Gastroesophageal sphincter (tissue), 4 donors: Measurements from ENCODE around the gene CES3. TPM values are rescaled to one million over a fixed set of nuclear protein-coding genes. Genes with fewer than 3 reads are reported as not detected.
A peak's percentile ranks its signal among the peaks of the same experiment; 100 is the strongest.

Experiments used
- ATAC-seq: fragments of 150-250 bp; one replicate; pipeline ENCODE4 v1.9.1; 2016; ENCODE audit warnings: mild to moderate bottlenecking, moderate library complexity
- H3K27ac ChIP-seq, 4 donors: fragments of 200-600 bp; sonication (generic) in 3 of 4; 1 replicate in 3 of 4; 2 replicates in 1 of 4; pipeline ENCODE4 v1.5.1; 2016 to 2019
- H3K27me3 ChIP-seq: fragments of 200-600 bp; sonication (generic); one replicate; pipeline ENCODE4 v1.5.1; 2019
- H3K36me3 ChIP-seq, 2 donors: fragments of 200-600 bp; sonication (generic); one replicate each; pipeline ENCODE4 v1.5.1; 2019; ENCODE audit warnings: control low read depth in 1 of 2
- H3K4me1 ChIP-seq, 3 donors: fragments of 200-600 bp; sonication (generic); 1 replicate in 2 of 3; 2 replicates in 1 of 3; pipeline ENCODE4 v1.5.1; 2016 to 2019; ENCODE audit warnings: control low read depth in 2 of 3
- H3K4me3 ChIP-seq, 2 donors: fragments of 200-600 bp; sonication (generic); one replicate each; pipeline ENCODE4 v1.5.1; 2019; ENCODE audit warnings: mild to moderate bottlenecking in 1 of 2, moderate library complexity in 1 of 2
- H3K9me3 ChIP-seq, 3 donors: fragments of 200-600 bp; sonication (generic); one replicate each; pipeline ENCODE4 v1.5.1; 2017 to 2019; ENCODE audit warnings: control low read depth in 2 of 3
- CTCF ChIP-seq, 4 experiments: fragments of 200-600 bp in 2 of 4; fragments of 450-650 bp in 2 of 4; sonication (generic) in 1 of 4; IDR thresholded peaks; one replicate each; pipeline ENCODE4 v1.5.1; 2017 to 2019; ENCODE audit warnings: antibody characterized with exemption in 4 of 4, mild to moderate bottlenecking in 2 of 4, moderate library complexity in 2 of 4
- EP300 ChIP-seq: sonication (generic); formaldehyde crosslinking; IDR thresholded peaks from one replicate; pipeline ENCODE4 v1.6.1; 2017; ENCODE audit warnings: antibody characterized with exemption, mild to moderate bottlenecking
- POLR2A ChIP-seq, 2 donors: fragments of 450-650 bp; IDR thresholded peaks; one replicate each; pipeline ENCODE4 v1.6.1; 2017; ENCODE audit warnings: antibody characterized with exemption in 2 of 2, mild to moderate bottlenecking in 2 of 2, moderate library complexity in 1 of 2
- POLR2AphosphoS5 ChIP-seq: sonication (generic); formaldehyde crosslinking; IDR thresholded peaks from one replicate; pipeline ENCODE4 v1.6.1; 2017; ENCODE audit warnings: antibody characterized with exemption
- WGBS, 2 donors: methylation state at CpG; one replicate each; pipeline ENCODE4 v1.1.5; 2018; ENCODE audit warnings: low coverage in 1 of 2; 5-methylcytosine and 5-hydroxymethylcytosine counted together
- total RNA-seq, 4 donors: library from RNA; depleted of rRNA; stranded (reverse); fragments of >200 nt; gene quantifications; one replicate each; pipeline ENCODE4 v1.1.0, GENCODE V29; 2016

Gene CES3
- total RNA-seq, 4 donors from 2014 or later = 0.13 to 0.49 (median 0.39) TPM; not detected in 1

- peaks cover 9% of the 10 kb centered on the region for H3K27me3 ChIP-seq
- ATAC-seq = no peak
- WGBS, 2 donors = 46 to 50% methylated on average over 1 to 2 of the region's 7 CpGs
- H3K4me1 ChIP-seq = no peaks in the 10 kb centered on the region
- H3K4me3 ChIP-seq = no peak overlapping the region
- no peaks in the 10 kb centered on the region for H3K9me3 ChIP-seq
- TF ChIP-seq CTCF (IDR thresholded peaks at IDR 0.05) (no peak), EP300 (no peak), POLR2AphosphoS5 (no peak), POLR2A (IDR thresholded peaks at IDR 0.05) (no peak)
- H3K27ac ChIP-seq = no peak overlapping the region
- H3K36me3 ChIP-seq = no peaks in the 10 kb centered on the region
Observed at GRCh38 chr16:66958857-66959703, 2.0 kb upstream of the CES3 start.

- no peak for TF ChIP-seq POLR2AphosphoS5
- TF ChIP-seq POLR2A (IDR thresholded peaks at IDR 0.05) = no peak
- TF ChIP-seq CTCF (IDR thresholded peaks at IDR 0.05) = no peak
- TF ChIP-seq EP300 = no peak
- peak; percentile 73 for ATAC-seq
- 54 to 66% methylated on average over 2 to 4 of the region's 5 CpGs for WGBS, 2 donors
- no peaks in the 10 kb centered on the region for H3K36me3 ChIP-seq
- peaks cover 15% of the 10 kb centered on the region for H3K27me3 ChIP-seq
- no peaks in the 10 kb centered on the region for H3K9me3 ChIP-seq
- no peaks in the 10 kb centered on the region for H3K4me1 ChIP-seq
- no peak overlapping the region for H3K27ac ChIP-seq
- no peak overlapping the region for H3K4me3 ChIP-seq
Observed at GRCh38 chr16:66959704-66960161, 1.3 kb upstream of the CES3 start.

GRCh38 chr16:66960270-66960669, 796 bp upstream of the CES3 start:
- TF ChIP-seq EP300 (no peak), POLR2A (IDR thresholded peaks at IDR 0.05) (no peak), CTCF (IDR thresholded peaks at IDR 0.05) (no peak), POLR2AphosphoS5 (no peak)
- Histone ChIP-seq H3K27ac (no peak overlapping the region), H3K27me3 (peaks cover 19% of the 10 kb centered on the region), H3K4me1 (no peaks in the 10 kb centered on the region), H3K4me3 (no peak overlapping the region), H3K36me3 (no peaks in the 10 kb centered on the region), H3K9me3 (no peaks in the 10 kb centered on the region)
- 80 to 100% methylated on average over 1 of the region's 1 CpG for WGBS, 2 donors
- no peak for ATAC-seq

GRCh38 chr16:66961914-66962313, 848 bp downstream of the CES3 start:
- Histone ChIP-seq H3K36me3 (no peaks in the 10 kb centered on the region), H3K27me3 (peaks cover 19% of the 10 kb centered on the region), H3K9me3 (no peaks in the 10 kb centered on the region), H3K4me1 (no peaks in the 10 kb centered on the region), H3K27ac (no peak overlapping the region), H3K4me3 (no peak overlapping the region)
- ATAC-seq = no peak
- TF ChIP-seq CTCF (IDR thresholded peaks at IDR 0.05) (no peak), POLR2AphosphoS5 (no peak), EP300 (no peak), POLR2A (IDR thresholded peaks at IDR 0.05) (no peak)
- 67 to 86% methylated on average over 3 of the region's 5 CpGs for WGBS, 2 donors

- Histone ChIP-seq H3K36me3 (no peaks in the 10 kb centered on the region), H3K27me3 (peaks cover 19% of the 10 kb centered on the region), H3K4me3 (no peak overlapping the region), H3K4me1 (no peaks in the 10 kb centered on the region), H3K9me3 (no peaks in the 10 kb centered on the region), H3K27ac (no peak overlapping the region)
- TF ChIP-seq POLR2AphosphoS5 (no peak), POLR2A (IDR thresholded peaks at IDR 0.05) (no peak), CTCF (IDR thresholded peaks at IDR 0.05) (no peak)
- WGBS, 2 donors = 31% methylated on average over 3 of the region's 6 CpGs; no CpG with 5 or more reads in 1 of the 2 donors
- no peak for ATAC-seq
Observed at GRCh38 chr16:66964049-66964448, 3.0 kb downstream of the CES3 start.
